Esophagus muscularis mucosa (tissue), 3 donors: ENCODE data around the gene ACP4.

Experiments
- CTCF ChIP-seq, 3 experiments: fragments of 200-600 bp in 2 of 3; fragments of 450-650 bp in 1 of 3; sonication (generic) in 2 of 3; IDR thresholded peaks; one replicate each; pipeline ENCODE4 v1.5.1; 2017 to 2019; ENCODE audit warnings: antibody characterized with exemption in 3 of 3, mild to moderate bottlenecking in 2 of 3, moderate library complexity in 1 of 3
- POLR2A ChIP-seq: fragments of 450-650 bp; IDR thresholded peaks from one replicate; pipeline ENCODE4 v1.6.1; 2017; ENCODE audit warnings: antibody characterized with exemption, moderate library complexity, mild to moderate bottlenecking, low read depth

GRCh38 chr19:50817941-50818858, 28.0 kb downstream of the ACP4 start:
- no peak for TF ChIP-seq CTCF (IDR thresholded peaks at IDR 0.05)
- TF ChIP-seq POLR2A, result no peak
